Stimulated activated CD4-positive, alpha-beta T cell treated with anti-CD3 and anti-CD28 coated beads, Interleukin-15, amount 100 ng/mL, for 1 hour (primary cell): Measurements from ENCODE around the gene FAF1.

Source experiments
- DNase-seq, 2 donors: peaks; one replicate each; pipeline ENCODE4 v3.0.0-alpha.2; 2020; ENCODE audit warnings: low read depth in 1 of 2, low spot score in 1 of 2

The FAF1 gene

GRCh38 chr1:50646526-50646925 is 313.5 kb downstream of the FAF1 start:
- DNase-seq = no peak

GRCh38 chr1:50645139-50645538 is 314.9 kb downstream of the FAF1 start:
- no peak for DNase-seq

- no peak for DNase-seq
These were observed 315.5 kb downstream of the FAF1 start for GRCh38 chr1:50644447-50645105.

GRCh38 chr1:50637460-50637859 is 322.6 kb downstream of the FAF1 start:
- DNase-seq = no peak

- no peak for DNase-seq
These were observed 325.8 kb downstream of the FAF1 start for GRCh38 chr1:50634251-50634650.

- DNase-seq = no peak
These were observed 326.6 kb downstream of the FAF1 start for GRCh38 chr1:50633465-50633864.

GRCh38 chr1:50631161-50631560 is 328.9 kb downstream of the FAF1 start:
- no peak for DNase-seq

GRCh38 chr1:50622259-50622658 is 337.8 kb downstream of the FAF1 start:
- no peak for DNase-seq

GRCh38 chr1:50620680-50621329 is 339.3 kb downstream of the FAF1 start:
- no peak for DNase-seq

GRCh38 chr1:50615036-50615750 is 344.9 kb downstream of the FAF1 start:
- DNase-seq = no peak

GRCh38 chr1:50611675-50612074 is 348.4 kb downstream of the FAF1 start:
- DNase-seq = no peak

- no peak for DNase-seq
These were observed 349.5 kb downstream of the FAF1 start for GRCh38 chr1:50610563-50610962.

- no peak for DNase-seq
These were observed 350.6 kb downstream of the FAF1 start for GRCh38 chr1:50609508-50609907.

GRCh38 chr1:50605186-50605875 is 354.7 kb downstream of the FAF1 start:
- DNase-seq = no peak

GRCh38 chr1:50604580-50604979 is 355.5 kb downstream of the FAF1 start:
- no peak for DNase-seq

GRCh38 chr1:50603274-50604271 is 356.5 kb downstream of the FAF1 start:
- no peak for DNase-seq

GRCh38 chr1:50599546-50599945 is 360.5 kb downstream of the FAF1 start:
- DNase-seq = no peak

GRCh38 chr1:50595874-50596273 is 364.2 kb downstream of the FAF1 start:
- DNase-seq = no peak

- no peak for DNase-seq
These were observed 366.6 kb downstream of the FAF1 start for GRCh38 chr1:50593515-50593914.

- no peak for DNase-seq
These were observed 368.5 kb downstream of the FAF1 start for GRCh38 chr1:50591598-50591997.

- DNase-seq = no peak
These were observed 377.7 kb downstream of the FAF1 start for GRCh38 chr1:50582346-50582745.
